ENCODE measurements around the gene NOD2. TPM values are rescaled to one million over a fixed set of nuclear protein-coding genes. Genes with fewer than 3 reads are reported as not detected.

Gene NOD2
- total RNA-seq, 3 donors from 2014 or later (not counting 1 experiment from before 2014, with no cell fraction given), result 2.8 to 8.6 (median 2.9) TPM

DNA sequence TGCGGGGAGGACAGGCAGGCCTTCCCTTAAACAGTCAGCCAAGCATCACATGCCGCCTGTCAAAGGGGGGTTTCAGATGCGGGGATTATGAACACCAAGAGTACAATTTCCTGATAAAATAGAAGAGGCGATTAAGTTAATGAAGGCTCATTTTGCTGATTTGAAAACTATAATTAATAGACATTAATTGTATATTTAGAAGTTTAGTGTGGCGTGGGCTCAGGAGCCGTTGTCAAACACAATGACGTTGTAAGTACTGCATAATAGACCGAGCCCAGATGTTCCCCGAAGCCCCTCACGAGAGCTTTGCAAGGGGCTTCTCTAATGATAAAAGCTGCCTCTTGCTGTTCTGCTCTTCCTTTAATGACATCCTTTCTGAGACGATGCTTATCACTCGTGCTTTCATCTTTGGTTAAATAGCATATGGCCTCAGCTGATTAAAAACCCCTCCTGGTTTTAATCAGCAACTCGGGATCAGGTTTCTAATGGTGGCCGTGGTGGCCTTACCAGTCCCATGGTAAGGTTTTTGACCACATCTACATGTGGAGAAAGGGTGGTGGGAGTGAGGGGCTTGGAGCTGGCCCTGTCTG is 40.5 kb upstream of the NOD2 start:
- no peak overlapping the region for H3K27ac ChIP-seq (ENCODE audit: low read length)
- TF ChIP-seq, protein P1, sequence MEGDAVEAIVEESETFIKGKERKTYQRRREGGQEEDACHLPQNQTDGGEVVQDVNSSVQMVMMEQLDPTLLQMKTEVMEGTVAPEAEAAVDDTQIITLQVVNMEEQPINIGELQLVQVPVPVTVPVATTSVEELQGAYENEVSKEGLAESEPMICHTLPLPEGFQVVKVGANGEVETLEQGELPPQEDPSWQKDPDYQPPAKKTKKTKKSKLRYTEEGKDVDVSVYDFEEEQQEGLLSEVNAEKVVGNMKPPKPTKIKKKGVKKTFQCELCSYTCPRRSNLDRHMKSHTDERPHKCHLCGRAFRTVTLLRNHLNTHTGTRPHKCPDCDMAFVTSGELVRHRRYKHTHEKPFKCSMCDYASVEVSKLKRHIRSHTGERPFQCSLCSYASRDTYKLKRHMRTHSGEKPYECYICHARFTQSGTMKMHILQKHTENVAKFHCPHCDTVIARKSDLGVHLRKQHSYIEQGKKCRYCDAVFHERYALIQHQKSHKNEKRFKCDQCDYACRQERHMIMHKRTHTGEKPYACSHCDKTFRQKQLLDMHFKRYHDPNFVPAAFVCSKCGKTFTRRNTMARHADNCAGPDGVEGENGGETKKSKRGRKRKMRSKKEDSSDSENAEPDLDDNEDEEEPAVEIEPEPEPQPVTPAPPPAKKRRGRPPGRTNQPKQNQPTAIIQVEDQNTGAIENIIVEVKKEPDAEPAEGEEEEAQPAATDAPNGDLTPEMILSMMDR (IDR thresholded peaks at IDR 0.05), result no peak
- H3K9me3 Mint-ChIP-seq, result peaks cover 0 to 2% of the 10 kb centered on the region in 2 donors
- H3K4me3 Mint-ChIP-seq, result no peak overlapping the region
- intact Hi-C loops (cut with micrococcal nuclease), result no loop called here
- DNase-seq (no peak), ATAC-seq (no peak)
- H3K36me3 Mint-ChIP-seq, result no peaks in the 10 kb centered on the region
- no peaks in the 10 kb centered on the region for H3K36me3 ChIP-seq (ENCODE audit: control insufficient read depth, insufficient read depth, low read length)
- no peak overlapping the region for H3K4me3 ChIP-seq (ENCODE audit: low read length)
- no peak overlapping the region for H3K27ac Mint-ChIP-seq
- no peaks in the 10 kb centered on the region for H3K27me3 Mint-ChIP-seq (ENCODE audit: low read depth in 2 of 2)
- no peaks in the 10 kb centered on the region for H3K4me1 Mint-ChIP-seq
- WGBS (ENCODE audit: insufficient coverage), result 87% methylated on average over 12 of the region's 14 CpGs
- no peaks in the 10 kb centered on the region for H3K4me1 ChIP-seq (ENCODE audit: control insufficient read depth, insufficient read depth, low read length)
- no peaks in the 10 kb centered on the region for H3K9me3 ChIP-seq (ENCODE audit: control insufficient read depth, insufficient read depth, low read length)
- H3K27me3 ChIP-seq (ENCODE audit: control insufficient read depth, insufficient read depth, low read length), result no peaks in the 10 kb centered on the region

DNA sequence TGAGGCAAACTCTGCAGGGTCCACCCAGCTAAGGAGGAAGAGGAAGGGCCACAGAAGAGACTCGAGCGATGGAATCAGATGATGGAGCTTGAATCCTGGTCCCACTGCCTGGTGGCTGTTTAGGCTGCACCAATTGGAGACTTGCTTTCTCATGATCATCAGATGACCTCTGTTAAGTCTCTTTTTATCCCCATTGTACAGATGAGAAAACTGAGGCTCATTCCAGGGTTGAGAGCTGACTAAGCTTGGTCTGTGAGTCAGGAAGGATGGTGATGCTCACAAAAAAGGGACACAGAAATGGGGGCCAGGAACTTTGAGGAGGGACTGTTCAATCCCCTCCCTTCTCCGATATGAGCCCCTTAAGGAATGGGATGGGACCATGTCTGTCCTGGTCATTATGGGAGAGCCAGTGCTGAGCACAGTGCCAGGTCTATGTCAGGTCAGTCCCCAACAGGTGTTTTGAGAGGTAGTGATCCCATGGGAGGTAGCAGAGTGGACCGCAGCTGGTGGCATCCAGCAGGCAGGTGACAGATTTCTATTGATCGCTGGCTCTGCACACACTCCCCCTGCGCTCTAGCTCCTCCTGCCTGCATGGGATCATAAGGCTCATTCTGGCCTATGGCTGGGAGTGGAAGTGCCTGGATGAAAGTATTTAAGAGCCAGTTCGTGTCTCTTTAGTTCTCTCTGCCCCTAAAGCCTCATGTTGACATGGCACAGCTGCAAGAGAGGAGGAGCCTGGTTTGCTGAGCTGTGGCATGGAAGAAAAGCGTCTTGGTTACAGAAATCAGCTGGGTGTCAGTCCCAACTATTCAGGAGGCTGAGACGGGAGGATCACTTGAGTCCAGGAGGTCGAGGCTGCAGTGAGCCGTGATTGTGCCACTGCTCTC is 39.5 kb upstream of the NOD2 start:
- H3K27ac ChIP-seq (ENCODE audit: low read length), result no peak overlapping the region
- DNase-seq, result no peak
- no peak overlapping the region for H3K27ac Mint-ChIP-seq
- H3K9me3 Mint-ChIP-seq, result peaks cover 0 to 2% of the 10 kb centered on the region in 2 donors
- TF ChIP-seq, protein P1 (IDR thresholded peaks at IDR 0.05), result no peak
- no peaks in the 10 kb centered on the region for H3K27me3 Mint-ChIP-seq (ENCODE audit: low read depth in 2 of 2)
- no peaks in the 10 kb centered on the region for H3K27me3 ChIP-seq (ENCODE audit: control insufficient read depth, insufficient read depth, low read length)
- no peaks in the 10 kb centered on the region for H3K36me3 ChIP-seq (ENCODE audit: control insufficient read depth, insufficient read depth, low read length)
- H3K36me3 Mint-ChIP-seq, result no peaks in the 10 kb centered on the region
- intact Hi-C loops (cut with micrococcal nuclease), result no loop called here
- H3K9me3 ChIP-seq (ENCODE audit: control insufficient read depth, insufficient read depth, low read length), result no peaks in the 10 kb centered on the region
- H3K4me1 Mint-ChIP-seq, result no peaks in the 10 kb centered on the region
- no peak for ATAC-seq
- H3K4me1 ChIP-seq (ENCODE audit: control insufficient read depth, insufficient read depth, low read length), result no peaks in the 10 kb centered on the region
- no peak overlapping the region for H3K4me3 Mint-ChIP-seq
- WGBS (ENCODE audit: insufficient coverage), result 89% methylated on average over 11 of the region's 11 CpGs
- no peak overlapping the region for H3K4me3 ChIP-seq (ENCODE audit: low read length)

DNA sequence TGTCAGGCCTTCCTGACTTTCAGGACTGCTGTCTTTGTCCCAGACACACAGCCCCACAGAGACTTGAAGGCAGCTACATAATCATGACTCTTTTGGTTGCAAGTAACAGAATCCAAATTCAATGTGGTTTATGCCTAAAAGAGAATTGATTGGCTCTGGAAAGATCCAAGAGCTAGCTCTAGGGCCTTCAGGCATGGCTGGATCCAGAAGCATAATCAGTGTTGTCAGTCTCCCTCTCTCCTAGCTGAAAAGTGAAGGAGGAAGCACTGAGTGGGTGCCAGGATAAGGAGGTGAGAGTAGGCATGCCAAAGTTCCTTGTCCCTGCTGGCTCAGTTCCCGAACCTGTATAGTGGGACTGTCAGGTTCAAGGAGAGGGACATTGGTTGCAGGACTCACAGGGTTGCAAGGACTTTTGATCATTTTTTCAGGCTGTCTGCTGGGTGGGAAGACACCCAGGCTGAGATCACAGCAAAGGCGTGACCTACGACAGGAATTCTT is 37.8 kb upstream of the NOD2 start:
- intact Hi-C loops (cut with micrococcal nuclease), result no loop called here
- Mint-ChIP-seq H3K27ac (no peak overlapping the region), H3K4me3 (no peak overlapping the region), H3K27me3 (ENCODE audit: low read depth in 2 of 2) (no peaks in the 10 kb centered on the region), H3K36me3 (no peaks in the 10 kb centered on the region), H3K9me3 (peaks cover 0 to 2% of the 10 kb centered on the region in 2 donors), H3K4me1 (no peaks in the 10 kb centered on the region)
- DNase-seq (no peak), ATAC-seq (no peak)
- H3K27me3 ChIP-seq (ENCODE audit: control insufficient read depth, insufficient read depth, low read length), result no peaks in the 10 kb centered on the region
- H3K4me1 ChIP-seq (ENCODE audit: control insufficient read depth, insufficient read depth, low read length), result no peaks in the 10 kb centered on the region
- TF ChIP-seq, protein P1 (IDR thresholded peaks at IDR 0.05), result no peak
- 91% methylated on average over 3 of the region's 3 CpGs for WGBS (ENCODE audit: insufficient coverage)
- no peaks in the 10 kb centered on the region for H3K36me3 ChIP-seq (ENCODE audit: control insufficient read depth, insufficient read depth, low read length)
- H3K27ac ChIP-seq (ENCODE audit: low read length), result no peak overlapping the region
- no peak overlapping the region for H3K4me3 ChIP-seq (ENCODE audit: low read length)
- H3K9me3 ChIP-seq (ENCODE audit: control insufficient read depth, insufficient read depth, low read length), result no peaks in the 10 kb centered on the region

Measured in natural killer cell (primary cell).